Endodermal cell (in vitro differentiated cells): ENCODE measurements around the gene GNPAT. TPM values are rescaled to one million over a fixed set of nuclear protein-coding genes. Genes with fewer than 3 reads are reported as not detected.
A peak's percentile ranks its signal among the peaks of the same experiment; 100 is the strongest.

ENCODE experiments used
- DNase-seq: peaks from one replicate; pipeline ENCODE4 v3.0.0-alpha.2; 2017
- H3K27ac ChIP-seq: 2 replicates; pipeline ENCODE4 v1.5.1; 2013; ENCODE audit warnings: mild to moderate bottlenecking, low read depth, low read length, moderate library complexity
- H3K27me3 ChIP-seq: 2 replicates; pipeline ENCODE4 v1.6.1; 2013; ENCODE audit warnings: mild to moderate bottlenecking, low read length, moderate library complexity; ENCODE audit not compliant: insufficient read depth, control insufficient read depth, poor library complexity, severe bottlenecking
- H3K36me3 ChIP-seq: 2 replicates; pipeline ENCODE4 v1.7.0; 2013; ENCODE audit warnings: mild to moderate bottlenecking, low read length, moderate library complexity; ENCODE audit not compliant: control insufficient read depth, insufficient read depth
- H3K4me1 ChIP-seq: one replicate; pipeline ENCODE4 v1.7.0; 2013; ENCODE audit warnings: low read length; ENCODE audit not compliant: control insufficient read depth, insufficient read depth
- H3K4me3 ChIP-seq: 2 replicates; pipeline ENCODE4 v1.5.1; 2013; ENCODE audit warnings: mild to moderate bottlenecking, low read length, moderate library complexity
- H3K9ac ChIP-seq: 2 replicates; pipeline ENCODE4 v1.6.1; 2013; ENCODE audit warnings: mild to moderate bottlenecking, low read length, moderate library complexity; ENCODE audit not compliant: poor library complexity, severe bottlenecking; ENCODE audit errors: extremely low read depth
- H3K9me3 ChIP-seq: 2 replicates; pipeline ENCODE4 v1.6.1; 2013; ENCODE audit warnings: mild to moderate bottlenecking, low read length, moderate library complexity; ENCODE audit not compliant: control insufficient read depth
- H3K27ac Mint-ChIP-seq: 2 replicates; pipeline ENCODE4 v1.8.0; 2020; ENCODE audit warnings: mixed read lengths
- H3K27me3 Mint-ChIP-seq: 2 replicates; pipeline ENCODE4 v1.8.0; 2021; ENCODE audit warnings: mild to moderate bottlenecking, mixed read lengths; ENCODE audit not compliant: insufficient read depth
- H3K36me3 Mint-ChIP-seq: 2 replicates; pipeline ENCODE4 v1.8.0; 2020; ENCODE audit warnings: low read depth, mixed read lengths
- H3K4me1 Mint-ChIP-seq: 2 replicates; pipeline ENCODE4 v1.8.0; 2020; ENCODE audit warnings: mixed read lengths
- H3K4me3 Mint-ChIP-seq: 2 replicates; pipeline ENCODE4 v1.8.0; 2020; ENCODE audit warnings: mild to moderate bottlenecking, moderate library complexity, mixed read lengths
- H3K9me3 Mint-ChIP-seq: 2 replicates; pipeline ENCODE4 v1.8.0; 2020; ENCODE audit warnings: mild to moderate bottlenecking, mixed read lengths
- CTCF ChIP-seq: fragments of 200-600 bp; sonication (generic); conservative IDR thresholded peaks from 2 replicates; pipeline ENCODE4 v1.5.0; 2021; ENCODE audit warnings: antibody characterized with exemption, mild to moderate bottlenecking
- WGBS, 2 experiments: methylation state at CpG; one replicate each; pipeline versions ENCODE4 v1.1.5 to v1.1.7; 2013; ENCODE audit warnings: missing lambda C conversion rate in 2 of 2, mixed read lengths in 1 of 2; ENCODE audit not compliant: insufficient coverage in 1 of 2, insufficient read length in 1 of 2; 5-methylcytosine and 5-hydroxymethylcytosine counted together
- long read RNA-seq, 4 experiments: library from polyadenylated mRNA in 2 of 4; library from RNA in 1 of 4; library from capped mRNA in 1 of 4; stranded (forward) in 3 of 4; unstranded in 1 of 4; transcript quantifications; one replicate each; pipeline ENCODE4 v2.0.0, GENCODE V29; 2020 to 2021; ENCODE audit warnings: inconsistent platforms in 1 of 4
- polyA plus RNA-seq, 2 experiments: library from polyadenylated mRNA; stranded (reverse); fragments of 50-300 nt; gene quantifications; one replicate each; pipeline ENCODE4 v1.2.3, GENCODE V29; 2013
- total RNA-seq, 2 donors: library from RNA; stranded (reverse); fragmentation: NEBNext Ultra II Directional in 1 of 2; extraction: Animal tissue kit (Norgen Biotek cat#: 25700) in 1 of 2; gene quantifications; 2 replicates in 1 of 2; 3 replicates in 1 of 2; pipeline ENCODE4 v1.2.1, GENCODE V29; 2021

Gene GNPAT
- total RNA-seq = 10 to 100 TPM; 56.5 to 69.1 TPM
- 73.7 TPM for polyA plus RNA-seq (2013, experiment 1 of 2)
- 69.0 TPM for polyA plus RNA-seq (2013, experiment 2 of 2)
- long read RNA-seq, experiment 1, transcript GNPAT-201 (16 exons, 2,643 nt) = major isoform, 18 of 44 reads
- long read RNA-seq, experiment 1, partial matches to known transcripts = 10 of 44 reads
- long read RNA-seq, experiment 1, other reads (novel, unspliced or antisense) = 16 of 44 reads
- long read RNA-seq, experiment 2, transcript GNPAT-201 (16 exons, 2,643 nt) = major isoform, 141 of 189 reads
- long read RNA-seq, experiment 2, partial matches to known transcripts = 15 of 189 reads
- long read RNA-seq, experiment 2, other reads (novel, unspliced or antisense) = 32 of 189 reads
- long read RNA-seq, experiment 3, transcript GNPAT-201 (16 exons, 2,643 nt) = major isoform, 527 of 671 reads
- long read RNA-seq, experiment 3, transcript GNPAT-206 (17 exons, 2,685 nt) = minor isoform, 14 of 671 reads
- long read RNA-seq, experiment 3, partial matches to known transcripts = 22 of 671 reads
- long read RNA-seq, experiment 3, other reads (novel, unspliced or antisense) = 108 of 671 reads
- long read RNA-seq, experiment 4, transcript GNPAT-201 (16 exons, 2,643 nt) = major isoform, 122 of 161 reads
- long read RNA-seq, experiment 4, partial matches to known transcripts = 13 of 161 reads
- long read RNA-seq, experiment 4, other reads (novel, unspliced or antisense) = 25 of 161 reads

- WGBS, 2 experiments = 0% methylated on average over 13 to 51 of the region's 51 CpGs
Observed at GRCh38 chr1:231240883-231241735, at the start of gene GNPAT. Gene GNPAT, plus strand, starts transcription at chr1:231241212. Its CDS starts 167 bp downstream, at chr1:231241379.

GRCh38 chr1:231192620-231193163 lies 48.3 kb upstream of the GNPAT start:
- Mint-ChIP-seq H3K36me3 (peaks cover 5% of the 10 kb centered on the region), H3K4me3 (no peak overlapping the region), H3K27me3 (peaks cover 65% of the 10 kb centered on the region), H3K9me3 (peaks cover 27% of the 10 kb centered on the region), H3K4me1 (peaks cover 21% of the 10 kb centered on the region), H3K27ac (no peak overlapping the region)
- H3K9ac ChIP-seq = no peak overlapping the region
- no peak overlapping the region for H3K4me3 ChIP-seq
- DNase-seq = no peak
- H3K27me3 ChIP-seq = no peaks in the 10 kb centered on the region
- WGBS, 2 experiments = 92 to 94% methylated on average over 10 to 12 of the region's 12 CpGs
- peaks cover 19% of the 10 kb centered on the region for H3K9me3 ChIP-seq
- TF ChIP-seq CTCF = no peak
- H3K4me1 ChIP-seq = peaks cover 20% of the 10 kb centered on the region
- H3K36me3 ChIP-seq = no peaks in the 10 kb centered on the region
- no peak overlapping the region for H3K27ac ChIP-seq

More at GRCh38 chr1:231240883-231241735, at the start of gene GNPAT:
- Histone ChIP-seq H3K9me3 (no peaks in the 10 kb centered on the region), H3K4me3 (peak within 1 kb of the TSS; percentile 99), H3K27ac (no peak within 1 kb of the TSS), H3K36me3 (peaks cover 22% of the 10 kb centered on the region), H3K4me1 (no peaks in the 10 kb centered on the region), H3K9ac (peak within 1 kb of the TSS; percentile 77), H3K27me3 (no peaks in the 10 kb centered on the region)
- peaks cover 19% of the 10 kb centered on the region for H3K36me3 Mint-ChIP-seq
- H3K4me3 Mint-ChIP-seq = peak within 1 kb of the TSS; percentile 93
- H3K9me3 Mint-ChIP-seq = no peaks in the 10 kb centered on the region
- no peak for TF ChIP-seq CTCF
- peaks cover 19% of the 10 kb centered on the region for H3K4me1 Mint-ChIP-seq
- H3K27me3 Mint-ChIP-seq = no peaks in the 10 kb centered on the region
- peak within 1 kb of the TSS; percentile 93 for H3K27ac Mint-ChIP-seq
- peak; percentile 95 for DNase-seq
